Ascending aorta (tissue), 2 donors: ENCODE results near the gene MEIS2. TPM values are rescaled to one million over a fixed set of nuclear protein-coding genes. Genes with fewer than 3 reads are reported as not detected.

Experiments
- DNase-seq, 2 donors: peaks; one replicate each; pipeline ENCODE4 v3.0.0-alpha.2; 2019; ENCODE audit warnings: low spot score in 2 of 2
- H3K27ac ChIP-seq, 2 donors: fragments of 200-600 bp; sonication (generic); one replicate each; pipeline ENCODE4 v1.5.1; 2016 to 2017; ENCODE audit warnings: mild to moderate bottlenecking in 1 of 2
- H3K27me3 ChIP-seq: fragments of 200-600 bp; sonication (generic); one replicate; pipeline ENCODE4 v1.5.1; 2017
- H3K36me3 ChIP-seq, 2 donors: fragments of 200-600 bp; sonication (generic); one replicate each; pipeline ENCODE4 v1.5.1; 2016
- H3K4me1 ChIP-seq, 2 donors: fragments of 200-600 bp; sonication (generic); one replicate each; pipeline ENCODE4 v1.5.1; 2016 to 2017; ENCODE audit warnings: mild to moderate bottlenecking in 1 of 2
- H3K4me3 ChIP-seq, 2 donors: fragments of 200-600 bp; sonication (generic); one replicate each; pipeline ENCODE4 v1.5.1; 2016 to 2017; ENCODE audit warnings: mild to moderate bottlenecking in 1 of 2
- H3K9me3 ChIP-seq, 2 donors: fragments of 200-600 bp; sonication (generic); one replicate each; pipeline ENCODE4 v1.5.1; 2016
- intact Hi-C: fragments of 100-400 bp; cut with DNase I; formaldehyde crosslinking; loops from one replicate; pipeline ENCODE4 v1.15.1; 2023
- total RNA-seq: library from RNA; depleted of rRNA; stranded (reverse); fragments of >200 nt; gene quantifications from one replicate; pipeline ENCODE4 v1.1.0, GENCODE V29; 2016
- TF ChIP-seq, protein P1 (sequence below), 3 experiments: fragments of 200-600 bp in 2 of 3; fragments of 450-650 bp in 1 of 3; sonication (generic) in 2 of 3; IDR thresholded peaks; one replicate each; pipeline ENCODE4 v1.5.1; 2016 to 2019; ENCODE audit warnings: antibody characterized with exemption in 3 of 3, mild to moderate bottlenecking in 1 of 3, moderate library complexity in 1 of 3

MEIS2 gene
- total RNA-seq, 1 donor from 2014 or later, result 11.5 TPM

DNA sequence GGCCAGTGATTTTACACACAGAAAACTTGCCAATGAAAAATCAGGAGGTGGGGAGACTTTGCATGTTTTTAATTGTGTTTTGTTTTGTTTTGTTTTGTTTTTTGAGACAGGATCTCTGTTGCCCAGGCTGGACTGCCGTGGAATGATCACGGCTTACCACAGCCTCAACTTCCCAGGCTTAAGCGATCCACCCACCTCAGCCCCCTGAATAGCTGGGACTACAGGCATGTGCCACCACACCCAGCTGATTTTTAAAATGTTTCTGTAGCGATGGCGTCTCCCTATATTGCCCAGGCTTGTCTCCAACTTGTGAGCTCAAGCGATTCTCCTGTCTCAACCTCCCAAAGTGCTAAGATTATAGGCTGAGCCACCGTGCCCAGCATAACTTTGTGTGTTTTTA is 46.0 kb downstream of the MEIS2 start:
- TF ChIP-seq, protein P1, sequence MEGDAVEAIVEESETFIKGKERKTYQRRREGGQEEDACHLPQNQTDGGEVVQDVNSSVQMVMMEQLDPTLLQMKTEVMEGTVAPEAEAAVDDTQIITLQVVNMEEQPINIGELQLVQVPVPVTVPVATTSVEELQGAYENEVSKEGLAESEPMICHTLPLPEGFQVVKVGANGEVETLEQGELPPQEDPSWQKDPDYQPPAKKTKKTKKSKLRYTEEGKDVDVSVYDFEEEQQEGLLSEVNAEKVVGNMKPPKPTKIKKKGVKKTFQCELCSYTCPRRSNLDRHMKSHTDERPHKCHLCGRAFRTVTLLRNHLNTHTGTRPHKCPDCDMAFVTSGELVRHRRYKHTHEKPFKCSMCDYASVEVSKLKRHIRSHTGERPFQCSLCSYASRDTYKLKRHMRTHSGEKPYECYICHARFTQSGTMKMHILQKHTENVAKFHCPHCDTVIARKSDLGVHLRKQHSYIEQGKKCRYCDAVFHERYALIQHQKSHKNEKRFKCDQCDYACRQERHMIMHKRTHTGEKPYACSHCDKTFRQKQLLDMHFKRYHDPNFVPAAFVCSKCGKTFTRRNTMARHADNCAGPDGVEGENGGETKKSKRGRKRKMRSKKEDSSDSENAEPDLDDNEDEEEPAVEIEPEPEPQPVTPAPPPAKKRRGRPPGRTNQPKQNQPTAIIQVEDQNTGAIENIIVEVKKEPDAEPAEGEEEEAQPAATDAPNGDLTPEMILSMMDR (IDR thresholded peaks at IDR 0.05), result no peak
- Histone ChIP-seq H3K27ac (no peak overlapping the region), H3K4me1 (peaks cover 3 to 8% of the 10 kb centered on the region in 2 donors), H3K27me3 (no peaks in the 10 kb centered on the region), H3K36me3 (peaks cover 0 to 3% of the 10 kb centered on the region in 2 donors), H3K4me3 (no peak overlapping the region), H3K9me3 (no peaks in the 10 kb centered on the region)
- no peak for DNase-seq
- intact Hi-C loops, result no loop called here

DNA sequence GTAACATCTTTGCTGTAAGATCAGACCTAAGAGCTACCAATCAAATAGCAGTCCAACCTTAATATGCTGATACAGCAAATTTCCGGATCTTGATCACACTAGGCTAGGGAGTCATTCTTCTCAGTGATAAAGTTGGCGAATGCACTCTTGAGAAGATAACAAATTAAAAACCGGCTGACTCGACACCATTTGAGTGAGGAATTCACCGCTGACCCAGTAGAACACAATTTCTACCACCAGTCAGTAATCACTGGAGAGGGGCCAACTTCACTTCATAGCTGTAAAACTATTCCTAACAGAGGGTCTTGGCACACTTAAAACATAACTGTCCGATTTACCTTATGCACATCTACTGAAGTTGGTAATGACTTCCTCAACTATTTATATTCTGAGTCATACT is 47.2 kb downstream of the MEIS2 start:
- H3K27ac ChIP-seq, result no peak overlapping the region
- H3K9me3 ChIP-seq, result no peaks in the 10 kb centered on the region
- TF ChIP-seq, protein P1 (IDR thresholded peaks at IDR 0.05), result no peak
- no peaks in the 10 kb centered on the region for H3K27me3 ChIP-seq
- no peak overlapping the region for H3K4me3 ChIP-seq
- no peak for DNase-seq
- peaks cover 2% of the 10 kb centered on the region in 2 donors for H3K4me1 ChIP-seq
- intact Hi-C loops, result no loop called here
- H3K36me3 ChIP-seq, result peaks cover 0 to under 1% of the 10 kb centered on the region in 2 donors

DNA sequence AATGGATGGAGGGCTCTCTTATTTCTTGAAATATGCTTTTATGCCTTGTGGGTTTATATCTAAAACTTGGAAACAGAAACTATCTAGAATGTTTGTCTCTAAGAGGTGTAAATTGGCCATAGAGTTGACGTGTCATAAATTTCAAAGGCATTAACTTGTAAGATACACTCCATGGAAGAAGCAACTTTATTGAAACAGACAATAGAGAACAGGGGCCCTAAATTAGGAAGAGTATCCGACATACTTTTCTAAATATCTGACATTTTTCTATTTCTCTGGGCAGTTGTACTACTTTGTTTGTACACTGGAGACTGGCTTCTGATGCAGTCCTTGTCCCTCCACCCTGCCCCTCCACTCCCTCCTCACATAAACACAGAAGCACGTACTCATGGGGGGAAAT is 50.0 kb downstream of the MEIS2 start:
- no peak overlapping the region for H3K27ac ChIP-seq
- no peaks in the 10 kb centered on the region for H3K9me3 ChIP-seq
- no peaks in the 10 kb centered on the region for H3K27me3 ChIP-seq
- no peaks in the 10 kb centered on the region for H3K36me3 ChIP-seq
- TF ChIP-seq, protein P1 (IDR thresholded peaks at IDR 0.05), result no peak
- H3K4me3 ChIP-seq, result no peak overlapping the region
- DNase-seq, result no peak
- intact Hi-C loops, result no loop called here
- peaks cover 3 to 7% of the 10 kb centered on the region in 2 donors for H3K4me1 ChIP-seq

DNA sequence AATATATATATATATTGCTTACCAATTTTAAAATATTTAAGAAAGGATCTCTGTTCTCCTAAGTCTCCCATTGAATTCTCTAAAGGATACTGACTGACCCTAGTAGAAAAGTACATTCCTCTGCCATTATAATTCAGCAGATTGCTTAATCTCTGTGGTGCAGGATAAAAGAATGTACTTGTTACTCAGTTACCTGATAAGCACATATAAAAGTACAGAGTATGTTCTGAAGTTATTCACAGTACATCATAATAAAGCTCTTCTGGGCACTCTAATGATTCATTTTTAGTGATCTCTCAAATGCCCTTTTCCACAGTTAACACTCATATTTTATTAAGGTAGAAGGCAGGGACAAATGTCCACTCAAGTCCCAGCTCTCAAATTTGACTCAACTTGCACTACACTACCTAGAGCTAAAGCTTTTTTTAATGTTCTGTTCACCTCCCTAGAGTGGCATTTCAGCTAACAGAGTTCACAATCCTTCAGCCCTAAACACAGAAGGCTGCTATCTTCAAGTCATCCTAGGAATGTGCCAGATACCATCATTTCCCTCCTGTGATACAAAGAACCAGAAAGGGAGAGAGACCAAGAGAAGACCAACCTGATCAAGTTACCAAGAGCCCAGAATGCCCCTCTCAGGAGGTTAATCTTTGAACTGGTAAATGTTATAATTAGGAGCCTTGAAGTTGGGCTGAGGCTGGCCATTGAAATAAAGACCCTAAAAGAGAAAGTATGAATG is 53.3 kb downstream of the MEIS2 start:
- H3K27ac ChIP-seq, result no peak overlapping the region
- TF ChIP-seq, protein P1 (IDR thresholded peaks at IDR 0.05), result no peak
- intact Hi-C loops, result no loop called here

DNA sequence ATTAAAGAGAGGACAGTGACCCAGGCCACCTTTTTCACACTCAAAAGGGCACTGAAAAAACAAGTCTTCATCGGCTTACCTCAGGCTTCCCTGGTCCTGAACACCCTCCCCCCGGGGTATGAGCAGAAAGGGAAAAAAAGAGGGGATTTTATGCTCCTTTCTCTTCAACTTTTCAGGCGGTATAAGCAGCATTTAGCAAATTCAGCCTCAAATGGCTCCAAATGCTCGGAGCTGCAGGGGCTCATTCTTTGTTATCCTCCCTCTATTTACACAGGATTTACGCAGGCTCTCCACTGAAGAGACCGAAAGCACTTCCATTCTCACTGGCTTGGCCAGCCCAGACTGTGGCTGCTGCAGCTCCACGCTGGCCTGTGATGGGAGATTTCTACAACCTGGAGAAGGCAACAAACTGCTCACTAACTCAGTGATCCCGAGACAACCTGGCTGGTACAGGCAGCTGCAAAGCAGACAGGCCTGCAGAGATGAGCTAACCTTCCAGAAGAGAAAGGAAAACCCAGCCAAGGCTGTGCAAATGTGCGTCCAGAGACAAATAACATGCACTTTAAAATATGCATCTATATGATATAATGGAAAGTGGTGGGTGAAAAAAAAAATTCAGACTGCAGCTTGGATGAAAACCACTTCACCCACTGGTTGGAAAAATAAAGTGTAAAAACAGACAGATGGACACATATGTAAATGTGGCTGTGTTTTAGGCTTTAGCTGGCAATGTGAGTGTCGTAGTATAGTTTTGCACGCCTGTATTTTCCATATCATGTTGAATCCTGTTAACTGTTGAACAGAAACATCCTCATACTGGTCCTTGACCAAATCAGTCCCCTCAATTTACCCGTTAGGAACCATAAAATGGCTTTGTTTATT is 54.2 kb downstream of the MEIS2 start:
- Histone ChIP-seq H3K36me3 (peaks cover 0 to 10% of the 10 kb centered on the region in 2 donors), H3K9me3 (no peaks in the 10 kb centered on the region), H3K27ac (no peak overlapping the region), H3K27me3 (no peaks in the 10 kb centered on the region), H3K4me3 (no peak overlapping the region), H3K4me1 (peaks cover 3 to 5% of the 10 kb centered on the region in 2 donors)
- intact Hi-C loops, result no loop called here
- DNase-seq, result no peak
- TF ChIP-seq, protein P1 (IDR thresholded peaks at IDR 0.05), result no peak

More for the DNA sequence above, 53.3 kb downstream of the MEIS2 start:
- no peak for DNase-seq
- no peaks in the 10 kb centered on the region for H3K27me3 ChIP-seq
- peaks cover 0 to 4% of the 10 kb centered on the region in 2 donors for H3K36me3 ChIP-seq
- H3K9me3 ChIP-seq, result no peaks in the 10 kb centered on the region
- no peak overlapping the region for H3K4me3 ChIP-seq
- H3K4me1 ChIP-seq, result peaks cover 3 to 5% of the 10 kb centered on the region in 2 donors
